GM12878 (cell line): ENCODE data around the gene NUDT1.

Experiments
- DPF2 ChIP-seq: fragments of 450-650 bp; IDR thresholded peaks from 2 replicates; pipeline ENCODE4 v1.6.1; 2017; ENCODE audit warnings: mild to moderate bottlenecking
- EZH2 ChIP-seq: IDR thresholded peaks from 2 replicates; pipeline ENCODE4 v1.6.1; 2012; ENCODE audit warnings: low read depth, mild to moderate bottlenecking, control low read depth, inconsistent platforms, low read length, borderline replicate concordance; ENCODE audit not compliant: control insufficient read depth
- HCFC1 ChIP-seq: fragments of 150-350 bp; IDR thresholded peaks from 2 replicates; pipeline ENCODE4 v1.6.1; 2014; ENCODE audit warnings: low read length
- MAX ChIP-seq: IDR thresholded peaks from 2 replicates; pipeline ENCODE4 v1.6.1; 2012; ENCODE audit warnings: low read depth, low read length, improper control_type of control experiment
- MEF2B ChIP-seq: fragments of 450-650 bp; IDR thresholded peaks from 2 replicates; pipeline ENCODE4 v1.6.1; 2018; ENCODE audit warnings: mild to moderate bottlenecking, moderate library complexity; ENCODE audit not compliant: partially characterized antibody, poor library complexity, severe bottlenecking
- POLR2AphosphoS5 ChIP-seq: IDR thresholded peaks from 2 replicates; pipeline ENCODE4 v1.6.1; 2011; ENCODE audit warnings: mild to moderate bottlenecking, low read length, inconsistent platforms
- SUZ12 ChIP-seq: fragments of 200-600 bp; sonication (generic); IDR thresholded peaks from one replicate; pipeline ENCODE4 v1.6.1; 2018; ENCODE audit warnings: antibody characterized with exemption, mild to moderate bottlenecking; ENCODE audit not compliant: unreplicated experiment
- TCF12 ChIP-seq: IDR thresholded peaks from 2 replicates; pipeline ENCODE4 v1.6.1; 2011; ENCODE audit warnings: low read depth, mild to moderate bottlenecking, low read length
- ZBED1 ChIP-seq: IDR thresholded peaks from 2 replicates; pipeline ENCODE4 v1.6.1; 2016; ENCODE audit warnings: borderline replicate concordance
- TF ChIP-seq, protein P1 (sequence below), 3 experiments: IDR thresholded peaks in 2 of 3; conservative IDR thresholded peaks in 1 of 3; 2 replicates each; pipeline ENCODE4 v1.5.1; 2011; ENCODE audit warnings: low read depth in 3 of 3, low read length in 3 of 3, mild to moderate bottlenecking in 3 of 3, control low read depth in 2 of 3, moderate library complexity in 2 of 3, inconsistent platforms in 1 of 3, mixed read lengths in 1 of 3; ENCODE audit not compliant: control insufficient read depth in 2 of 3, insufficient read depth in 1 of 3; ENCODE audit errors: extremely low read depth in 1 of 3
- TF ChIP-seq, protein P2 (sequence below): fragments of 450-650 bp; IDR thresholded peaks from 2 replicates; pipeline ENCODE4 v1.6.1; 2017; ENCODE audit warnings: mild to moderate bottlenecking, low read depth, inconsistent platforms; ENCODE audit not compliant: poor library complexity, severe bottlenecking
- TF ChIP-seq, protein P3 (sequence below): IDR thresholded peaks from 2 replicates; pipeline ENCODE4 v1.6.1; 2012; ENCODE audit warnings: low read length, inconsistent platforms

DNA sequence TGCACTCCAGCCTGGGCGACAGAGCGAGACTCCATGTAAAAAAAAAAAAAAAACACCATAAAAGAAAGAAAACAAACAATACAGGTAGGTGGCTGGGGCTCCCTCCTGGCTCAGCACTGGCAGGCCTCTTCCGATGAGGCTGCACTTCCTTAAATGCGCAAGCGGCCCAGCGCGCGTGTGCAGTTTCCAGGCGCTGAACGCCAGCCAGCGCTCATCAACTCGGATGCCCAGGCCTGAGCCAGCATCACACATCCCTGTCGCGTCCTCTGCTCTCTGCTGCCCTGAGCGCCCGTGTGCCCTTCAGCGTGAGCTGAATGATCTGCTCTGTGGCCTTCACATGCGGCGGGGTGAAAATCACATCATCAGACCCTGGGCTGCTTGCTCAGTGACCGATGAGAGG lies 31.8 kb downstream of the NUDT1 start:
- TF ChIP-seq, protein P1, sequence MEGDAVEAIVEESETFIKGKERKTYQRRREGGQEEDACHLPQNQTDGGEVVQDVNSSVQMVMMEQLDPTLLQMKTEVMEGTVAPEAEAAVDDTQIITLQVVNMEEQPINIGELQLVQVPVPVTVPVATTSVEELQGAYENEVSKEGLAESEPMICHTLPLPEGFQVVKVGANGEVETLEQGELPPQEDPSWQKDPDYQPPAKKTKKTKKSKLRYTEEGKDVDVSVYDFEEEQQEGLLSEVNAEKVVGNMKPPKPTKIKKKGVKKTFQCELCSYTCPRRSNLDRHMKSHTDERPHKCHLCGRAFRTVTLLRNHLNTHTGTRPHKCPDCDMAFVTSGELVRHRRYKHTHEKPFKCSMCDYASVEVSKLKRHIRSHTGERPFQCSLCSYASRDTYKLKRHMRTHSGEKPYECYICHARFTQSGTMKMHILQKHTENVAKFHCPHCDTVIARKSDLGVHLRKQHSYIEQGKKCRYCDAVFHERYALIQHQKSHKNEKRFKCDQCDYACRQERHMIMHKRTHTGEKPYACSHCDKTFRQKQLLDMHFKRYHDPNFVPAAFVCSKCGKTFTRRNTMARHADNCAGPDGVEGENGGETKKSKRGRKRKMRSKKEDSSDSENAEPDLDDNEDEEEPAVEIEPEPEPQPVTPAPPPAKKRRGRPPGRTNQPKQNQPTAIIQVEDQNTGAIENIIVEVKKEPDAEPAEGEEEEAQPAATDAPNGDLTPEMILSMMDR (IDR thresholded peaks at IDR 0.05 in 2 of 3, conservative IDR thresholded peaks at IDR 0.05 in 1 of 3; ENCODE audit: control insufficient read depth in 2 of 3, extremely low read depth in 1 of 3, insufficient read depth in 1 of 3, low read depth in 3 of 3, low read length in 3 of 3) = no peak
- TF ChIP-seq MEF2B (no peak), EZH2 (no peak), TCF12 (no peak), MAX (no peak), DPF2 (no peak), POLR2AphosphoS5 (no peak), HCFC1 (no peak), SUZ12 (no peak), ZBED1 (no peak)
- TF ChIP-seq, protein P2, sequence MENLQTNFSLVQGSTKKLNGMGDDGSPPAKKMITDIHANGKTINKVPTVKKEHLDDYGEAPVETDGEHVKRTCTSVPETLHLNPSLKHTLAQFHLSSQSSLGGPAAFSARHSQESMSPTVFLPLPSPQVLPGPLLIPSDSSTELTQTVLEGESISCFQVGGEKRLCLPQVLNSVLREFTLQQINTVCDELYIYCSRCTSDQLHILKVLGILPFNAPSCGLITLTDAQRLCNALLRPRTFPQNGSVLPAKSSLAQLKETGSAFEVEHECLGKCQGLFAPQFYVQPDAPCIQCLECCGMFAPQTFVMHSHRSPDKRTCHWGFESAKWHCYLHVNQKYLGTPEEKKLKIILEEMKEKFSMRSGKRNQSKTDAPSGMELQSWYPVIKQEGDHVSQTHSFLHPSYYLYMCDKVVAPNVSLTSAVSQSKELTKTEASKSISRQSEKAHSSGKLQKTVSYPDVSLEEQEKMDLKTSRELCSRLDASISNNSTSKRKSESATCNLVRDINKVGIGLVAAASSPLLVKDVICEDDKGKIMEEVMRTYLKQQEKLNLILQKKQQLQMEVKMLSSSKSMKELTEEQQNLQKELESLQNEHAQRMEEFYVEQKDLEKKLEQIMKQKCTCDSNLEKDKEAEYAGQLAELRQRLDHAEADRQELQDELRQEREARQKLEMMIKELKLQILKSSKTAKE = no peak
- TF ChIP-seq, protein P3, sequence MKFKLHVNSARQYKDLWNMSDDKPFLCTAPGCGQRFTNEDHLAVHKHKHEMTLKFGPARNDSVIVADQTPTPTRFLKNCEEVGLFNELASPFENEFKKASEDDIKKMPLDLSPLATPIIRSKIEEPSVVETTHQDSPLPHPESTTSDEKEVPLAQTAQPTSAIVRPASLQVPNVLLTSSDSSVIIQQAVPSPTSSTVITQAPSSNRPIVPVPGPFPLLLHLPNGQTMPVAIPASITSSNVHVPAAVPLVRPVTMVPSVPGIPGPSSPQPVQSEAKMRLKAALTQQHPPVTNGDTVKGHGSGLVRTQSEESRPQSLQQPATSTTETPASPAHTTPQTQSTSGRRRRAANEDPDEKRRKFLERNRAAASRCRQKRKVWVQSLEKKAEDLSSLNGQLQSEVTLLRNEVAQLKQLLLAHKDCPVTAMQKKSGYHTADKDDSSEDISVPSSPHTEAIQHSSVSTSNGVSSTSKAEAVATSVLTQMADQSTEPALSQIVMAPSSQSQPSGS = no peak
